Measurements from ENCODE around the gene UGDH.
"Not testable (repeated sequence)": the region's sequence is repeated elsewhere in the genome, so short reads cannot be mapped to it uniquely, and the experiment has no call there.

UGDH gene

GRCh38 chr4:39527296-39528060, at the start of gene UGDH:
Gene UGDH (minus strand): TSS chr4:39527439. CDS start chr4:39521512, 5,927 bp downstream.
- DNase-seq (ENCODE audit: low read depth), result peak; percentile 83

GRCh38 chr4:39574946-39575345, 47.7 kb upstream of the UGDH start:
- no peak for DNase-seq (ENCODE audit: low read depth)

GRCh38 chr4:39571504-39571903, 44.3 kb upstream of the UGDH start:
- no peak for DNase-seq (ENCODE audit: low read depth)

GRCh38 chr4:39571054-39571453, 43.8 kb upstream of the UGDH start:
- no peak for DNase-seq (ENCODE audit: low read depth)

GRCh38 chr4:39569209-39569608, 42.0 kb upstream of the UGDH start:
- no peak for DNase-seq (ENCODE audit: low read depth)

GRCh38 chr4:39568805-39569204, 41.6 kb upstream of the UGDH start:
- DNase-seq (ENCODE audit: low read depth), result no peak

- DNase-seq (ENCODE audit: low read depth), result no peak
Observed at GRCh38 chr4:39565878-39566600, 38.8 kb upstream of the UGDH start.

GRCh38 chr4:39563346-39563847, 36.2 kb upstream of the UGDH start:
- no peak for DNase-seq (ENCODE audit: low read depth)

- no peak for DNase-seq (ENCODE audit: low read depth)
Observed at GRCh38 chr4:39562792-39563191, 35.6 kb upstream of the UGDH start.

- no peak for DNase-seq (ENCODE audit: low read depth)
Observed at GRCh38 chr4:39559626-39560025, 32.4 kb upstream of the UGDH start.

GRCh38 chr4:39555472-39555871, 28.2 kb upstream of the UGDH start:
- no peak for DNase-seq (ENCODE audit: low read depth)

GRCh38 chr4:39548425-39549067, 21.3 kb upstream of the UGDH start:
- DNase-seq (ENCODE audit: low read depth), result no peak

GRCh38 chr4:39544580-39545315, 17.5 kb upstream of the UGDH start:
- no peak for DNase-seq (ENCODE audit: low read depth)

GRCh38 chr4:39544080-39544479, 16.8 kb upstream of the UGDH start:
- DNase-seq (ENCODE audit: low read depth), result not testable (repeated sequence)

GRCh38 chr4:39543034-39543433, 15.8 kb upstream of the UGDH start:
- DNase-seq (ENCODE audit: low read depth), result no peak

GRCh38 chr4:39542611-39543012, 15.4 kb upstream of the UGDH start:
- DNase-seq (ENCODE audit: low read depth), result no peak

- DNase-seq (ENCODE audit: low read depth), result no peak
Observed at GRCh38 chr4:39541987-39542610, 14.9 kb upstream of the UGDH start.

- DNase-seq (ENCODE audit: low read depth), result no peak
Observed at GRCh38 chr4:39539089-39539611, 11.9 kb upstream of the UGDH start.

GRCh38 chr4:39533541-39533940, 6.3 kb upstream of the UGDH start:
- DNase-seq (ENCODE audit: low read depth), result no peak

GRCh38 chr4:39532237-39532636, 5.0 kb upstream of the UGDH start:
- not testable (repeated sequence) for DNase-seq (ENCODE audit: low read depth)

GRCh38 chr4:39530682-39531081, 3.4 kb upstream of the UGDH start:
- no peak for DNase-seq (ENCODE audit: low read depth)
